B cell (primary cell): Measurements from ENCODE around the gene ANKRD35. TPM values are rescaled to one million over a fixed set of nuclear protein-coding genes. Genes with fewer than 3 reads are reported as not detected.

Source experiments
- ATAC-seq: fragments of 200-7000 bp; cut with Tn5 transposase; one replicate; pipeline ENCODE4 v1.10.0; 2021; ENCODE audit warnings: low read depth, mild to moderate bottlenecking, moderate number of reproducible peaks, moderate library complexity
- CTCF ChIA-PET: fragments of 350-600 bp; sonication (Branson Sonifier 250); formaldehyde crosslinking; loops from one replicate; lab custom pipeline; 2021; ENCODE audit warnings: antibody characterized with exemption, inconsistent platforms; lab: Charles Lee
- POLR2A ChIA-PET: fragments of 350-600 bp; sonication (Branson Sonifier 250); formaldehyde crosslinking; loops from one replicate; lab custom pipeline; 2021; ENCODE audit warnings: antibody characterized with exemption; lab: Charles Lee
- DNase-seq: peaks from one replicate; pipeline ENCODE4 v3.0.0; 2013
- H2AFZ ChIP-seq: 2 replicates; pipeline ENCODE4 v1.6.1; 2012; ENCODE audit warnings: mild to moderate bottlenecking, low read depth, low read length; ENCODE audit not compliant: insufficient read depth, poor library complexity, severe bottlenecking
- H3K27ac ChIP-seq, 2 donors: 1 replicate in 1 of 2; 2 replicates in 1 of 2; pipeline ENCODE4 v1.5.1; 2012 to 2013; ENCODE audit warnings: low read length in 2 of 2, mild to moderate bottlenecking in 2 of 2, moderate library complexity in 1 of 2
- H3K27me3 ChIP-seq, 4 experiments: fragments of 200-600 bp in 1 of 4; sonication (generic) in 1 of 4; replicated peaks in 1 of 4; 1 replicate in 2 of 4; 2 replicates in 2 of 4; pipeline versions ENCODE4 v1.6.1 to v1.7.0; 2013 to 2016; ENCODE audit warnings: low read length in 3 of 4, mild to moderate bottlenecking in 2 of 4, mixed read lengths in 1 of 4, moderate library complexity in 1 of 4; ENCODE audit not compliant: insufficient read depth in 4 of 4, control insufficient read depth in 3 of 4; ENCODE audit errors: control extremely low read depth in 1 of 4
- H3K36me3 ChIP-seq, 2 experiments: replicated peaks in 1 of 2; 1 replicate in 1 of 2; 2 replicates in 1 of 2; pipeline versions ENCODE4 v1.6.1 to v1.7.1; 2013; ENCODE audit warnings: low read length in 1 of 2; ENCODE audit not compliant: insufficient read depth in 2 of 2, control insufficient read depth in 1 of 2; ENCODE audit errors: control extremely low read depth in 1 of 2, extremely low read depth in 1 of 2
- H3K4me1 ChIP-seq, 2 donors: fragments of 200-600 bp in 1 of 2; sonication (generic) in 1 of 2; 1 replicate in 1 of 2; 2 replicates in 1 of 2; pipeline versions ENCODE4 v1.5.1 to v1.6.1; 2013 to 2017; ENCODE audit warnings: low read length in 2 of 2; ENCODE audit not compliant: control insufficient read depth in 2 of 2, insufficient read depth in 2 of 2
- H3K4me2 ChIP-seq: replicated peaks from 2 replicates; pipeline ENCODE3; 2012; ENCODE audit warnings: mild to moderate bottlenecking, low read depth, low read length; ENCODE audit not compliant: poor library complexity, severe bottlenecking
- H3K4me3 ChIP-seq, 5 experiments: fragments of 200-600 bp in 1 of 5; sonication (generic) in 1 of 5; 1 replicate in 3 of 5; 2 replicates in 2 of 5; pipeline versions ENCODE4 v1.5.1 to v1.7.0; 2011 to 2016; ENCODE audit warnings: low read length in 4 of 5, mild to moderate bottlenecking in 4 of 5, low read depth in 2 of 5, control low read depth in 1 of 5, moderate library complexity in 1 of 5; ENCODE audit not compliant: insufficient read depth in 1 of 5; ENCODE audit errors: control extremely low read depth in 1 of 5, extremely low read depth in 1 of 5
- H3K79me2 ChIP-seq: fragments of 200-600 bp; sonication (generic); one replicate; pipeline ENCODE4 v1.6.0; 2016; ENCODE audit warnings: low read length; ENCODE audit not compliant: control insufficient read depth, insufficient read depth
- H3K9ac ChIP-seq: fragments of 200-600 bp; sonication (generic); 2 replicates; pipeline ENCODE4 v1.6.1; 2017; ENCODE audit warnings: mild to moderate bottlenecking, low read length, moderate library complexity
- H3K9me3 ChIP-seq, 3 donors: one replicate each; pipeline versions ENCODE4 v1.6.1 to v1.7.1; 2013; ENCODE audit warnings: low read length in 2 of 3; ENCODE audit not compliant: control insufficient read depth in 2 of 3, insufficient read depth in 1 of 3; ENCODE audit errors: control extremely low read depth in 1 of 3
- H4K20me1 ChIP-seq: 2 replicates; pipeline ENCODE4 v1.6.0; 2012; ENCODE audit warnings: mild to moderate bottlenecking, low read length; ENCODE audit not compliant: insufficient read depth, control insufficient read depth, poor library complexity, severe bottlenecking
- H3K27ac Mint-ChIP-seq: one replicate; pipeline ENCODE4 v1.8.0; 2021; ENCODE audit warnings: mixed read lengths
- H3K27me3 Mint-ChIP-seq: one replicate; pipeline ENCODE4 v1.8.0; 2021; ENCODE audit warnings: mixed read lengths
- H3K4me1 Mint-ChIP-seq: one replicate; pipeline ENCODE4 v1.8.0; 2021; ENCODE audit warnings: mixed read lengths
- H3K4me3 Mint-ChIP-seq: one replicate; pipeline ENCODE4 v1.8.0; 2021; ENCODE audit warnings: mixed read lengths
- H3K9me3 Mint-ChIP-seq: one replicate; pipeline ENCODE4 v1.8.0; 2022; ENCODE audit warnings: mixed read lengths; ENCODE audit not compliant: insufficient read depth
- EZH2 ChIP-seq: IDR thresholded peaks from 2 replicates; pipeline ENCODE4 v1.6.1; 2012; ENCODE audit warnings: borderline replicate concordance, low read depth, mild to moderate bottlenecking, moderate library complexity, low read length; ENCODE audit not compliant: insufficient read depth, poor library complexity, severe bottlenecking
- WGBS: methylation state at CpG from one replicate; pipeline ENCODE4 v1.1.5; 2013; ENCODE audit warnings: missing lambda C conversion rate; ENCODE audit not compliant: insufficient coverage; 5-methylcytosine and 5-hydroxymethylcytosine counted together
- intact Hi-C: fragments of 100-400 bp; cut with micrococcal nuclease; formaldehyde crosslinking; loops from one replicate; pipeline ENCODE4 v1.10.0; 2022
- polyA plus RNA-seq: library from polyadenylated mRNA; depleted of rRNA; stranded (reverse); fragments of >200 nt; gene quantifications from 2 replicates; pipeline ENCODE4 v1.2.3, GENCODE V29; 2012
- total RNA-seq, 2 donors: library from RNA; stranded (reverse); fragments of 120-200 nt in 1 of 2; gene quantifications; 1 replicate in 1 of 2; 2 replicates in 1 of 2; pipeline versions ENCODE4 v1.2.3 to v1.2.4, GENCODE V29; 2013 to 2022
- TF ChIP-seq, protein P1 (sequence below): fragments of 200-600 bp; IDR thresholded peaks from one replicate; pipeline ENCODE4 v1.8.0; 2022; ENCODE audit warnings: antibody characterized with exemption, mild to moderate bottlenecking

The ANKRD35 gene
- total and polyA plus RNA-seq, 2 donors (not counting 1 experiment from before 2014, with no cell fraction given), result 0.04 TPM; not detected in 1

DNA sequence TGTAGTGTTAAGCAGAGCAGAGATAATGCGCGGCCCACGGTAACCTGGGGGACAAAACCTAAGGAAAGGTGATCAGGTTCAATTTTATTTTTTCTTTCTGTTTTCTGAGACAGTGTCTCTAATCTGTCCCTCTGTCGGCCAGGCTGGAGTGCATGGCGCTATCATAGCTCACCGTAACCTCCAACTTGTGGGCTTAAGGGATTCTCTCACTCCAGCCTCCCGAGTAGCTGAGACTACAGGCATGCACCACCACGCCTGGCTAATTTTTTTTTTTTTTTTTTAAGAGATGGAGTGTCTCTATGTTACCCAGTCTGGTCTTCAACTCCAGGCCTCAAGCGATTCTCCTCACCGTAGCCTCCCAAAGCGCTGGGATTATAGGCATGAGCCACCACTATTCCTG, 724 bp upstream of the ANKRD35 start:
- intact Hi-C loops, result loop anchor here (5.0 kb wide), 1 partner anchor 39 kb away; the partner anchor contains the start of gene NUDT17
- DNase-seq (no peak), ATAC-seq (no peak)
- Histone ChIP-seq H3K4me3 (peak overlapping the region in 4 of 5 experiments; percentile 60 to 84 (median 68)), H3K9me3 (no peaks in the 10 kb centered on the region), H3K27ac (no peak overlapping the region), H2AFZ (peak overlapping the region; percentile 89), H3K9ac (peak overlapping the region; percentile 71), H3K79me2 (no peaks in the 10 kb centered on the region), H3K4me2 (peak overlapping the region; percentile 90), H3K36me3 (no peaks in the 10 kb centered on the region), H4K20me1 (no peaks in the 10 kb centered on the region), H3K4me1 (peaks cover 11 to 12% of the 10 kb centered on the region in 2 donors), H3K27me3 (peaks cover 0 to 24% (median 18%) of the 10 kb centered on the region in 4 experiments)
- ChIA-PET CTCF (interaction anchor here (1.0 to 1.2 kb wide), 2 partner anchors 15 to 40 kb away, joined by 3 to 6 read pairs; partner anchors contain the start of gene NUDT17), POLR2A (interaction anchor here (4.2 kb wide), 1 partner anchor 27 kb away, joined by 22 read pairs; the partner anchor contains the start of gene PIAS3)
- Mint-ChIP-seq H3K4me3 (peak overlapping the region; percentile 87), H3K4me1 (peaks cover 22% of the 10 kb centered on the region), H3K9me3 (no peaks in the 10 kb centered on the region), H3K27ac (no peak overlapping the region), H3K27me3 (peaks cover 26% of the 10 kb centered on the region)
- TF ChIP-seq, protein P1, sequence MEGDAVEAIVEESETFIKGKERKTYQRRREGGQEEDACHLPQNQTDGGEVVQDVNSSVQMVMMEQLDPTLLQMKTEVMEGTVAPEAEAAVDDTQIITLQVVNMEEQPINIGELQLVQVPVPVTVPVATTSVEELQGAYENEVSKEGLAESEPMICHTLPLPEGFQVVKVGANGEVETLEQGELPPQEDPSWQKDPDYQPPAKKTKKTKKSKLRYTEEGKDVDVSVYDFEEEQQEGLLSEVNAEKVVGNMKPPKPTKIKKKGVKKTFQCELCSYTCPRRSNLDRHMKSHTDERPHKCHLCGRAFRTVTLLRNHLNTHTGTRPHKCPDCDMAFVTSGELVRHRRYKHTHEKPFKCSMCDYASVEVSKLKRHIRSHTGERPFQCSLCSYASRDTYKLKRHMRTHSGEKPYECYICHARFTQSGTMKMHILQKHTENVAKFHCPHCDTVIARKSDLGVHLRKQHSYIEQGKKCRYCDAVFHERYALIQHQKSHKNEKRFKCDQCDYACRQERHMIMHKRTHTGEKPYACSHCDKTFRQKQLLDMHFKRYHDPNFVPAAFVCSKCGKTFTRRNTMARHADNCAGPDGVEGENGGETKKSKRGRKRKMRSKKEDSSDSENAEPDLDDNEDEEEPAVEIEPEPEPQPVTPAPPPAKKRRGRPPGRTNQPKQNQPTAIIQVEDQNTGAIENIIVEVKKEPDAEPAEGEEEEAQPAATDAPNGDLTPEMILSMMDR, result no peak
- TF ChIP-seq EZH2, result no peak
- WGBS, result 44% methylated on average over 6 of the region's 11 CpGs

DNA sequence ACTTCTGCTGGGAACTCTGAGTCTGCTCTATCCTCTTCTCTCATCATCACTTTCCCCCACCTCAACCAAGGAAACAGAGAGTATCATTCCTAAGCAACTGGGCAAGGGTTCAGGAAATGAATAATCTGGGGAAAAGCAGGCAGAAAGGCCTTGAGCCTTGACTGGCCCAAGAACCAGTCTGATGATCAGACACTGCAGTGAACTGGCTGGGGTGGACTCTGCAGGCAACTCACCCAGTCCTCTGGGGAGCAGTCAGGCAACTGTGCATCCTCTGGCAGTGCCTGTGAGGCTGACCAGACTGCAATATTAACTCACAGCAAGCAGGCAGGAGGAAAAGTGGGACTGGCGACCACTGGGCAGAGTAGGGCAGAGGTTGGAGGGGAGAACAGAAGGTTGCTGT, 991 bp downstream of the ANKRD35 start:
- ChIA-PET CTCF (interaction anchor here (1.4 to 2.4 kb wide), 3 partner anchors 8 to 39 kb away, joined by 3 to 9 read pairs (median 7); partner anchors contain the start of gene NUDT17), POLR2A (interaction anchor here (1.4 to 4.2 kb wide), 2 partner anchors 26 to 39 kb away, joined by 4 to 22 read pairs; partner anchors contain the start of genes NUDT17 and PIAS3)
- Histone ChIP-seq H3K4me2 (peak overlapping the region; percentile 90), H3K9me3 (no peaks in the 10 kb centered on the region), H3K4me3 (no peak overlapping the region), H4K20me1 (no peaks in the 10 kb centered on the region), H3K79me2 (no peaks in the 10 kb centered on the region), H3K27me3 (peaks cover 0 to 24% (median 18%) of the 10 kb centered on the region in 4 experiments), H3K36me3 (no peaks in the 10 kb centered on the region), H3K4me1 (peaks cover 11 to 12% of the 10 kb centered on the region in 2 donors), H3K9ac (no peak overlapping the region), H3K27ac (no peak overlapping the region), H2AFZ (no peak overlapping the region)
- TF ChIP-seq, protein P1, result no peak
- TF ChIP-seq EZH2, result no peak
- Mint-ChIP-seq H3K27me3 (peaks cover 29% of the 10 kb centered on the region), H3K4me1 (peaks cover 22% of the 10 kb centered on the region), H3K4me3 (peak overlapping the region; percentile 87), H3K9me3 (no peaks in the 10 kb centered on the region), H3K27ac (no peak overlapping the region)
- ATAC-seq, result no peak
- WGBS, result 100% methylated on average over 1 of the region's 1 CpG
- intact Hi-C loops, result loop anchor here (1.0 to 5.0 kb wide), 3 partner anchors 25 to 37 kb away; partner anchors contain the start of genes NUDT17, PEX11B and PIAS3
- no peak for DNase-seq
